ENCODE data around the gene GALNT2. TPM values are rescaled to one million over a fixed set of nuclear protein-coding genes. Genes with fewer than 3 reads are reported as not detected.
A peak's percentile ranks its signal among the peaks of the same experiment; 100 is the strongest.

Gene GALNT2
- total and polyA plus RNA-seq, 2 donors from 2014 or later: 20.2 to 59.2 TPM

DNA sequence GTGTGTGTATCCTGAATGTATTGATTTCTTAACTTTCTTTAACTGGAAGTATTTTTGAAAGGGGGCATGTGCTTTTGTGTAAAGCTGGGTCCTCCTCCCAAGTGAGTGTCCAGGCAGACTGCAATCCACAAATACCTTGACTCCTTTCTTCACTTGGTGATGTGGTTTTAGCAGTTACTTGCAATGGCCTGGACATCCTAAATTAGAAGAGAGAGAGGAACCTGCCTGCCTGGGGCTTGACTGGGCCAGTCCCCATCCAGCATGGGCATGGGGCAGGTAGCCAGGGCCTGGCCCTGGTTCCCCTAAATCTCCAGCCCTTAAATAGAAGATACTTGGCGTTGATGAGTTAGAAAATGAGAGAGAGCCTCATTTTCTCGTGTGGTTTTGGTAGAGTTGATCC is 199.4 kb downstream of the GALNT2 start:
- H3K27ac ChIP-seq (ENCODE audit: low read depth in 2 of 2, low read length in 2 of 2): no peak overlapping the region
- H3K36me3 ChIP-seq (ENCODE audit: control insufficient read depth in 2 of 3, insufficient read depth in 3 of 3, low read length in 3 of 3): peaks cover 0 to 20% (median 14%) of the 10 kb centered on the region in 3 donors
- no peaks in the 10 kb centered on the region for H3K9me3 ChIP-seq (ENCODE audit: control insufficient read depth in 2 of 3, insufficient read depth in 1 of 3, low read length in 3 of 3)
- FAIRE-seq (no peak), DNase-seq (no peak)
- H3K27me3 ChIP-seq (ENCODE audit: control insufficient read depth, insufficient read depth, low read length): no peaks in the 10 kb centered on the region
- H3K9ac ChIP-seq (ENCODE audit: low read length in 3 of 3): no peak overlapping the region
- TF ChIP-seq, protein P1, sequence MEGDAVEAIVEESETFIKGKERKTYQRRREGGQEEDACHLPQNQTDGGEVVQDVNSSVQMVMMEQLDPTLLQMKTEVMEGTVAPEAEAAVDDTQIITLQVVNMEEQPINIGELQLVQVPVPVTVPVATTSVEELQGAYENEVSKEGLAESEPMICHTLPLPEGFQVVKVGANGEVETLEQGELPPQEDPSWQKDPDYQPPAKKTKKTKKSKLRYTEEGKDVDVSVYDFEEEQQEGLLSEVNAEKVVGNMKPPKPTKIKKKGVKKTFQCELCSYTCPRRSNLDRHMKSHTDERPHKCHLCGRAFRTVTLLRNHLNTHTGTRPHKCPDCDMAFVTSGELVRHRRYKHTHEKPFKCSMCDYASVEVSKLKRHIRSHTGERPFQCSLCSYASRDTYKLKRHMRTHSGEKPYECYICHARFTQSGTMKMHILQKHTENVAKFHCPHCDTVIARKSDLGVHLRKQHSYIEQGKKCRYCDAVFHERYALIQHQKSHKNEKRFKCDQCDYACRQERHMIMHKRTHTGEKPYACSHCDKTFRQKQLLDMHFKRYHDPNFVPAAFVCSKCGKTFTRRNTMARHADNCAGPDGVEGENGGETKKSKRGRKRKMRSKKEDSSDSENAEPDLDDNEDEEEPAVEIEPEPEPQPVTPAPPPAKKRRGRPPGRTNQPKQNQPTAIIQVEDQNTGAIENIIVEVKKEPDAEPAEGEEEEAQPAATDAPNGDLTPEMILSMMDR (IDR thresholded peaks at IDR 0.05; ENCODE audit: borderline replicate concordance, extremely low read depth, insufficient read depth): no peak
- H3K4me3 ChIP-seq (ENCODE audit: low read length in 3 of 3): no peak overlapping the region
- peaks cover 0 to 11% (median 5%) of the 10 kb centered on the region in 3 donors for H3K4me1 ChIP-seq (ENCODE audit: control insufficient read depth in 2 of 3, insufficient read depth in 2 of 3, low read depth in 1 of 3, low read length in 3 of 3)
- intact Hi-C loops (cut with DNase I): no loop called here

DNA sequence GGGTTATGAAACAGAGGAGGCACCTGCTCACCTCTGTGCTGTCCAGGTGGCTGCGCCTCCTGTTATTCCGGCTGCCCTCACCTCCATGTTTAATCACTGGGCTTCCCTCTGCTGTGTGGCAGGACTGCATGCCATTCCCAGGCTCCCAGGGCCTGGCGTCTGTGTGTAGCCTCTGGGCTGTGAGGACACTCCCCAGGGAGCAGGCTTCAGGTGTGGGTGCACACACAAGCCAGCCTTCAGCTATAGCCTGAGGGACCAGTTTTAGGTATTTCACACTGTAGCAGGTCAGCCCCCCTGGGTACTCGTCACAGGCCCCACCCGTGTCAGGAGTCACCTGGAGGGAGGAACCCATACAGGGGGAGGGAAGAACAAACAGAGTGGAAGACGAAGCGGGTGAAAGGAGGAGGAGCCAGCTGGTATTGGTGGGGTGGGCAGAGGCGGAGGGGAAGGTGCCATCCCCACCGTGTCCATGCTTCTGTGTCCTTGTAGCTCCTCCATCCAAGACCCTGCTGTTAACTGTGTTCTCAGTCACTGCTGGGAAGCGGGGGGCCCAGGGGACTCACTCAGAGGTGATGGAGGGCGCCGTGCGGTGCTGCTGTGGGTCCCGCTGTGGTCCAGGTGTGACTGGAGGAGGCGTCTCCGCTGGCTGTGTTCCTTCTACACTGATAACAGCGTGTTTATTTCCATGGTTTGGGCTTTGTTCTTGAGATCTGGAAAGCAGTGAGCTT is 200.5 kb downstream of the GALNT2 start:
- no peak overlapping the region for H3K9ac ChIP-seq (ENCODE audit: low read length in 3 of 3)
- H3K4me1 ChIP-seq (ENCODE audit: control insufficient read depth in 2 of 3, insufficient read depth in 2 of 3, low read depth in 1 of 3, low read length in 3 of 3): peaks cover 0 to 11% (median 5%) of the 10 kb centered on the region in 3 donors
- H3K4me3 ChIP-seq (ENCODE audit: low read length in 3 of 3): no peak overlapping the region
- H3K9me3 ChIP-seq (ENCODE audit: control insufficient read depth in 2 of 3, insufficient read depth in 1 of 3, low read length in 3 of 3): no peaks in the 10 kb centered on the region
- no peak overlapping the region for H3K27ac ChIP-seq (ENCODE audit: low read depth in 2 of 2, low read length in 2 of 2)
- no peaks in the 10 kb centered on the region for H3K27me3 ChIP-seq (ENCODE audit: control insufficient read depth, insufficient read depth, low read length)
- H3K36me3 ChIP-seq (ENCODE audit: control insufficient read depth in 2 of 3, insufficient read depth in 3 of 3, low read length in 3 of 3): peaks cover 0 to 20% (median 14%) of the 10 kb centered on the region in 3 donors
- intact Hi-C loops (cut with DNase I): no loop called here
- FAIRE-seq: no peak
- TF ChIP-seq, protein P1 (IDR thresholded peaks at IDR 0.05; ENCODE audit: borderline replicate concordance, extremely low read depth, insufficient read depth): no peak
- no peak for DNase-seq

DNA sequence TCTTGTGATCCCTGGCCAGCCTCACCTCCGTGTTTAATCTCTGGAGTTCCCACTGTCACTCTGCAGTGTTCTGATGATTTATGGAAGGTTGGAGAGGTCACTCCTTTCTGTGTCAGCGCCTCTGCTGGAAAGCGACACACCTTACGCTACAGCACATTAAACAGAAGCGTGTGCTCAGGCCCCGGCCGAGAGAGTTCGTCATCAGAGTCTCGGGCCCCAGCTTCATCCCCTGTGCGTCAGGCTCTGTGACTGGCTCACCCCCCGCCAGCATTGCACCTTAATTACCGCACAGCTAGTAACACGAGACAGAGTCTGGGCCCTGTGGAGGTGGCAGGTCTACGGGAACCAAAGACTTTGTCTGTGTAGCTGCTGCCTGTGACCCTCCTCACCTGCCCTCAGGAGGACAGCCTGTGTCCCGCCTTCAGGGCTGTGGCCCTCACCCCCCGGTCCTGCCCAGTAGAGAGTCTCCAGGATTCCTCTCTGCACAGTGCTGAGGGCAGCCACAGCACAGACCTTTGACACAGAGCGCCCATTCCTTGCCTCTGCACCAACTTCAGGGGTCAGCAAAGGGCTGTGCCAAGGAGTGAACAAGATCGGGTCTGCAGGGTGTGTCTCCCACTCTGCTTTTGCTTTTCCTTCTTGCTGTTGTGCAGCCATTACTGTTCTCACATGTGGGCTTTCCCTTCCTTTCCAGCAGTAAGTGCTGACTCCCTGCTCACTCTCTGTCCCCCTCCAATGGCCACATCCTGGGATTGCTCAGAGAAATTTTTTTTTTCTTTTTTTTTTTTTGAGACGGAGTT is 201.5 kb downstream of the GALNT2 start:
- Histone ChIP-seq H3K36me3 (ENCODE audit: control insufficient read depth in 2 of 3, insufficient read depth in 3 of 3, low read length in 3 of 3) (peaks cover 0 to 20% (median 9%) of the 10 kb centered on the region in 3 donors), H3K4me3 (ENCODE audit: low read length in 3 of 3) (peak overlapping the region in 1 of 3 donors; percentile 9), H3K9ac (ENCODE audit: low read length in 3 of 3) (no peak overlapping the region), H3K9me3 (ENCODE audit: control insufficient read depth in 2 of 3, insufficient read depth in 1 of 3, low read length in 3 of 3) (no peaks in the 10 kb centered on the region), H3K27me3 (ENCODE audit: control insufficient read depth, insufficient read depth, low read length) (no peaks in the 10 kb centered on the region), H3K4me1 (ENCODE audit: control insufficient read depth in 2 of 3, insufficient read depth in 2 of 3, low read depth in 1 of 3, low read length in 3 of 3) (peaks cover 0 to 11% (median 5%) of the 10 kb centered on the region in 3 donors), H3K27ac (ENCODE audit: low read depth in 2 of 2, low read length in 2 of 2) (no peak overlapping the region)
- TF ChIP-seq, protein P1 (IDR thresholded peaks at IDR 0.05; ENCODE audit: borderline replicate concordance, extremely low read depth, insufficient read depth): peak; percentile 54
- DNase-seq (peak in 4 of 5 donors; percentile 73 to 88 (median 79)), FAIRE-seq (no peak)
- intact Hi-C loops (cut with DNase I): no loop called here

Data from kidney (tissue), 14 donors.